Thoracic aorta endothelial cell (primary cell): ENCODE results near the gene PCDHA7. TPM values are rescaled to one million over a fixed set of nuclear protein-coding genes. Genes with fewer than 3 reads are reported as not detected.

Experiments
- total RNA-seq: library from RNA; depleted of rRNA; stranded (reverse); fragments of >200 nt; gene quantifications from 2 replicates; pipeline ENCODE4 v1.2.3, GENCODE V29; 2012

The PCDHA7 gene
- total RNA-seq, 1 donor, result 0.07 TPM

DNA sequence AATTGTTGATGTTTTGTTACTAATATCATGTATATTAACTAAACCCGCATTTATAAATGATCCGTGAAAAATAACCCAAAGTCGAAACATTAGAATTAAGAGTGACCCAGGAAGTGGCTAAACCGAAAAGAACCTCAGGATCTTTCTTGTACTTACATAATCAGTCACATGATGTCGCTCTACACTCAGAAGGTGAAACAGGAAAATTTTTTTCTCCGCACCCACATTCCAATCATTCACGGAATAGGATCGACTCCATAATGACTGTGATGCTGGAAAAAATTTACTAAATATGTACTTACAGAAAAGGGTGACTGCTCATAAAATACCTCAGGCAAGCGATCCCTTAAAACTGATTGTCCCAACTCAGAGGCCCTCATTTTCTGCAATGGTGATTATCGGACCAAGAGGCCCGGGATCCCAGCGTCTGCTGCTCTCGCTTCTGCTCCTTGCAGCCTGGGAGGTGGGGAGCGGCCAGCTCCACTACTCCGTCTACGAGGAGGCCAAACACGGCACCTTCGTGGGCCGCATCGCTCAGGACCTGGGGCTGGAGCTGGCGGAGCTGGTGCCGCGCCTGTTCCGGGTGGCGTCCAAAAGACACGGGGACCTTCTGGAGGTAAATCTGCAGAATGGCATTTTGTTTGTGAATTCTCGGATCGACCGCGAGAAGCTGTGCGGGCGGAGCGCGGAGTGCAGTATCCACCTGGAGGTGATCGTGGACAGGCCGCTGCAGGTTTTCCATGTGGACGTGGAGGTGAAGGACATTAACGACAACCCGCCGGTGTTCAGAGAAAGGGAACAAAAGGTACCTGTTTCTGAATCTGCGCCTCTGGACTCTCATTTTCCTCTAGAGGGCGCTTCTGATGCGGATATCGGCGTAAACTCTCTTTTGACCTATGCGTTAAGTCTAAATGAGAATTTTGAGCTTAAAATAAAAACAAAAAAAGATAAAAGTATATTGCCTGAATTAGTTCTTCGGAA lies 41.3 kb downstream of the PCDHA7 start, which contains the start of gene PCDHA12:
PCDHA12 (plus strand) TSS at position 224 of the 981 bp plus-strand sequence; CDS start at position 389, 165 bp downstream.

DNA sequence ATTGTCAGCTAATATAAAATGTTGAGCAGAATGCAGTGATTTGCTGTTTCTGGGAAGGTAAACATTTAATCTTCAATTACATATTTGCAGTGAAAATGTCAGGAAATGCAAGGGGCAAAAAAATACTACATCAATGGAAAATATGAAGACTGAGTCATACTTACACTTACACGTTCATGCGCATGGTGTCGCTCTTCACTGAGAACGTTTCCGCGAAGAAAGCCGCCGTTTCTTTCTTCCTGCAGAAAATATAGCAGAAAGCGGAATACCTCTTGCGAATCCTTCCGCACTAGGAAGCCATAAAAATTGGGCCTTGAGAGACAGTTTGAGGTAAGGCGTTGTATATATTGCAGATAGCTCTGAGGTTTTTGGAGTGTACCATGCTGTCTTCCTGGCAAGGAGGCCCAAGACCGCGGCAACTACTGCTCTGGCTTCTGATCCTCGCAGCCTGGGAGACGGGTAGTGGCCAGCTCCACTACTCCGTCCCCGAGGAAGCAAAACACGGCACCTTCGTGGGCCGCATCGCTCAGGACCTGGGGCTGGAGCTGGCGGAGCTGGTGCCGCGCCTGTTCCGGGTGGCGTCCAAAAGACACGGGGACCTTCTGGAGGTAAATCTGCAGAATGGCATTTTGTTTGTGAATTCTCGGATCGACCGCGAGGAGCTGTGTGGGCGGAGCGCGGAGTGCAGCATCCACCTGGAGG lies 48.0 kb downstream of the PCDHA7 start, which contains the start of gene PCDHA13:
PCDHA13 (plus strand) TSS at position 236 of the 702 bp plus-strand sequence; CDS start at position 381, 145 bp downstream.

Other genes with a start within 250 kb of the PCDHA7 start
- 0.14 and 0.40 TPM in 2 replicates for gene CD14, start 201.1 kb upstream of the PCDHA7 start, total RNA-seq
- 21.3 and 49.0 TPM in 2 replicates for gene TMCO6, start 194.8 kb upstream of the PCDHA7 start, total RNA-seq
- gene NDUFA2, start 186.6 kb upstream of the PCDHA7 start, total RNA-seq, result 30.3 and 31.0 TPM in 2 replicates
- gene IK, start 186.4 kb upstream of the PCDHA7 start, total RNA-seq, result 105 and 117 TPM in 2 replicates
- 25.3 and 26.6 TPM in 2 replicates for gene WDR55, start 169.4 kb upstream of the PCDHA7 start, total RNA-seq
- gene DND1, start 160.7 kb upstream of the PCDHA7 start, total RNA-seq, result 0.43 and 0.53 TPM in 2 replicates
- gene HARS1, start 142.9 kb upstream of the PCDHA7 start, total RNA-seq, result 72.0 and 73.0 TPM in 2 replicates
- 33.2 and 34.8 TPM in 2 replicates for gene HARS2, start 142.8 kb upstream of the PCDHA7 start, total RNA-seq
- 33.0 and 40.3 TPM in 2 replicates for gene ZMAT2, start 133.8 kb upstream of the PCDHA7 start, total RNA-seq
- not detected in 2 replicates for gene PCDHA1, start 48.1 kb upstream of the PCDHA7 start, total RNA-seq
- gene PCDHA2, start 39.4 kb upstream of the PCDHA7 start, total RNA-seq, result under 0.01 TPM in 1 of 2 replicates, not detected in the other
- 0.13 and 0.14 TPM in 2 replicates for gene PCDHA3, start 33.2 kb upstream of the PCDHA7 start, total RNA-seq
- gene PCDHA4, start 27.2 kb upstream of the PCDHA7 start, total RNA-seq, result 0.22 and 0.27 TPM in 2 replicates
- gene PCDHA5, start 12.7 kb upstream of the PCDHA7 start, total RNA-seq, result under 0.01 and 0.07 TPM in 2 replicates
- gene PCDHA6, start 6.3 kb upstream of the PCDHA7 start, total RNA-seq, result 0.13 and 0.22 TPM in 2 replicates
- gene PCDHA8, start 6.9 kb downstream of the PCDHA7 start, total RNA-seq, result under 0.01 TPM in 2 replicates
- under 0.01 and 0.07 TPM in 2 replicates for gene PCDHA9, start 14.1 kb downstream of the PCDHA7 start, total RNA-seq
- 0.07 and 0.27 TPM in 2 replicates for gene PCDHA10, start 21.6 kb downstream of the PCDHA7 start, total RNA-seq
- under 0.01 TPM in 1 of 2 replicates, not detected in the other for gene PCDHA11, start 34.7 kb downstream of the PCDHA7 start, total RNA-seq
- under 0.01 TPM in 1 of 2 replicates, not detected in the other for gene PCDHA12, start 41.0 kb downstream of the PCDHA7 start, total RNA-seq
- not detected in 2 replicates for gene PCDHA13, start 47.9 kb downstream of the PCDHA7 start, total RNA-seq
- under 0.01 TPM in 1 of 2 replicates, not detected in the other for gene PCDHAC1, start 92.0 kb downstream of the PCDHA7 start, total RNA-seq
- 1.8 and 3.3 TPM in 2 replicates for gene PCDHAC2, start 132.2 kb downstream of the PCDHA7 start, total RNA-seq
- not detected in 2 replicates for gene PCDHB1, start 217.1 kb downstream of the PCDHA7 start, total RNA-seq